ENCODE results near the gene PITPNC1. TPM values are rescaled to one million over a fixed set of nuclear protein-coding genes. Genes with fewer than 3 reads are reported as not detected.

The PITPNC1 gene
- total and polyA plus RNA-seq, 4 donors = 8.0 to 21.1 (median 15.2) TPM

GRCh38 chr17:67449845-67450755 lies 73.0 kb downstream of the PITPNC1 start:
- Histone ChIP-seq H3K4me3 (no peak overlapping the region), H3K27ac (ENCODE audit: low read depth in 1 of 2, low read length in 1 of 2) (no peak overlapping the region), H3K4me1 (ENCODE audit: control insufficient read depth in 5 of 5, insufficient read depth in 5 of 5, low read length in 5 of 5) (peaks cover 0 to 5% (median 0%) of the 10 kb centered on the region in 5 donors), H3K9me3 (ENCODE audit: control insufficient read depth in 4 of 4, insufficient read depth in 3 of 4, low read length in 3 of 4) (no peaks in the 10 kb centered on the region), H3K36me3 (ENCODE audit: control insufficient read depth in 4 of 4, insufficient read depth in 4 of 4, low read length in 4 of 4) (no peaks in the 10 kb centered on the region), H3K27me3 (ENCODE audit: control insufficient read depth in 3 of 3, insufficient read depth in 3 of 3, low read length in 2 of 3) (no peaks in the 10 kb centered on the region), H3K9ac (ENCODE audit: insufficient read depth in 1 of 2, low read length in 2 of 2) (no peak overlapping the region)
- TF ChIP-seq, protein P1, sequence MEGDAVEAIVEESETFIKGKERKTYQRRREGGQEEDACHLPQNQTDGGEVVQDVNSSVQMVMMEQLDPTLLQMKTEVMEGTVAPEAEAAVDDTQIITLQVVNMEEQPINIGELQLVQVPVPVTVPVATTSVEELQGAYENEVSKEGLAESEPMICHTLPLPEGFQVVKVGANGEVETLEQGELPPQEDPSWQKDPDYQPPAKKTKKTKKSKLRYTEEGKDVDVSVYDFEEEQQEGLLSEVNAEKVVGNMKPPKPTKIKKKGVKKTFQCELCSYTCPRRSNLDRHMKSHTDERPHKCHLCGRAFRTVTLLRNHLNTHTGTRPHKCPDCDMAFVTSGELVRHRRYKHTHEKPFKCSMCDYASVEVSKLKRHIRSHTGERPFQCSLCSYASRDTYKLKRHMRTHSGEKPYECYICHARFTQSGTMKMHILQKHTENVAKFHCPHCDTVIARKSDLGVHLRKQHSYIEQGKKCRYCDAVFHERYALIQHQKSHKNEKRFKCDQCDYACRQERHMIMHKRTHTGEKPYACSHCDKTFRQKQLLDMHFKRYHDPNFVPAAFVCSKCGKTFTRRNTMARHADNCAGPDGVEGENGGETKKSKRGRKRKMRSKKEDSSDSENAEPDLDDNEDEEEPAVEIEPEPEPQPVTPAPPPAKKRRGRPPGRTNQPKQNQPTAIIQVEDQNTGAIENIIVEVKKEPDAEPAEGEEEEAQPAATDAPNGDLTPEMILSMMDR (IDR thresholded peaks at IDR 0.05; ENCODE audit: control extremely low read depth, extremely low read depth) = no peak
- 90 to 91% methylated on average over 16 of the region's 16 CpGs for WGBS, 2 donors
- ATAC-seq (ENCODE audit: insufficient read depth, low FRiP score) (no peak), DNase-seq (no peak)

DNA sequence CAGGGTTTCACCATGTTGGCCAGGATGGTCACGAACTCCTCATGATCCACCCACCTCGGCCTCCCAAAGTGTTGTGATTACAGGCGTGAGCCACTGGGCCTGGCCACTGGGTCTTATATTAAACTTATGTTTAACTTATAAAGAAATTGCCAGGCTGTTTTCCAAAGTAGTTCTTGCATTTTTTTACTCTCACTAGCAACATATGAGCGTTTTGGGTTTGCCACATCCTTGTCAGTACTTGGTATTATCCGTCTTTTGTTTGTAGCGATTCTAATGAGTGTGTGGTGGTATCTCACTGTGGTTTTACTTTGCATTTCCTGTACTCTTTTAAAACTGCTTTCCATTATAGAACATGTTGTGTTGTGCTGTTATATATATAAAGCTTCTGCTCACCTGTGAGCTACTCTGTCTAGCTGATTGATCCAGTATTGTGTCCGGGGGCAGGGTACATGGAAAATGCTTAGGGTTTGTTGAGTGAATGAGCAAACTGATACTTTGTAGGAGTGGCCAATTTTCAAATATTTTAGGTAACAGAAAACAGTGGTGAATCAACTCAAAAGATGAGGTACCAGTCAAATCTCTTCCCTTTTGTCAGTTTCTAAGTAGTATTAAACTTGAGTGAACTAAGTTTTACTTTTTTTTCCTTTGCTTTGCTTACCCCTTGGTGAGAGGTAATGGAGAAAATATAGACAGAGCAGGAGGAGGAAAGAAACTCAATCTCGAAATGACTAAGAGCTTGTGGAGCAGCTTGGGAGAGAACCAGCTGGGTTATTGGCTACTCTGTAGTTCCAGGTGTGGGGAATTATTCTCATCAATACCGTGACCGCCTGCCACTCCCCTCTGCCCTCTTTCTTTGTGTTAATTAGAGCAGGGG lies 75.8 kb downstream of the PITPNC1 start:
- Histone ChIP-seq H3K4me1 (ENCODE audit: control insufficient read depth in 5 of 5, insufficient read depth in 5 of 5, low read length in 5 of 5) (peaks cover 0 to 6% (median 0%) of the 10 kb centered on the region in 5 donors), H3K9ac (ENCODE audit: insufficient read depth in 1 of 2, low read length in 2 of 2) (no peak overlapping the region), H3K27ac (ENCODE audit: low read depth in 1 of 2, low read length in 1 of 2) (no peak overlapping the region), H3K36me3 (ENCODE audit: control insufficient read depth in 4 of 4, insufficient read depth in 4 of 4, low read length in 4 of 4) (peaks cover 0 to 2% (median 0%) of the 10 kb centered on the region in 4 donors), H3K27me3 (ENCODE audit: control insufficient read depth in 3 of 3, insufficient read depth in 3 of 3, low read length in 2 of 3) (no peaks in the 10 kb centered on the region), H3K9me3 (ENCODE audit: control insufficient read depth in 4 of 4, insufficient read depth in 3 of 4, low read length in 3 of 4) (peaks cover 0 to 3% (median 0%) of the 10 kb centered on the region in 4 donors), H3K4me3 (no peak overlapping the region)
- ATAC-seq (ENCODE audit: insufficient read depth, low FRiP score) (no peak), DNase-seq (no peak)
- 82 to 87% methylated on average over 10 of the region's 10 CpGs for WGBS, 2 donors
- TF ChIP-seq, protein P1 (IDR thresholded peaks at IDR 0.05; ENCODE audit: control extremely low read depth, extremely low read depth) = no peak

DNA sequence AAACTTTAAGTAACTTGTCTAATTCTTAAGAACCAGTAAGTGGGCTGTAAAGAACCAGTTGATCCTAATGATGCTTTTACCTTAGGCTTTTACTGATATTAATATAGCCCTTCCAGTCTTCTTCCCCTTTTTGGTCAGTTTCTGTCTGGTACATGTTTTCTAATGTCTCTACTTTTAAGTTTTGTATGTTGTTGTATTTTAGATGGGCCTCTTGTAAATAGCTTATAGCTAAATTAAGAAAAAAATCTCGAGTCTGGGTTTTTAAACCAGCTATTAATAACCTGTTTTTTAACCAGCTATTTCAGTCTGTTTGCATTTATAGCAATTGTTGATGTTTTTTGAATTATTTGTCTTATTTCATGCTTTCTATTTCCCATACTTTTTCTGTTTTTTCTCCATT lies 79.0 kb downstream of the PITPNC1 start:
- no peak overlapping the region for H3K4me3 ChIP-seq
- TF ChIP-seq, protein P1 (IDR thresholded peaks at IDR 0.05; ENCODE audit: control extremely low read depth, extremely low read depth) = no peak
- DNase-seq (no peak), ATAC-seq (ENCODE audit: insufficient read depth, low FRiP score) (no peak)
- peaks cover 0 to 4% (median under 1%) of the 10 kb centered on the region in 4 donors for H3K9me3 ChIP-seq (ENCODE audit: control insufficient read depth in 4 of 4, insufficient read depth in 3 of 4, low read length in 3 of 4)
- 66 to 67% methylated on average over 1 of the region's 1 CpG for WGBS, 2 donors
- H3K27ac ChIP-seq (ENCODE audit: low read depth in 1 of 2, low read length in 1 of 2) = no peak overlapping the region
- peaks cover 0 to 2% (median 0%) of the 10 kb centered on the region in 4 donors for H3K36me3 ChIP-seq (ENCODE audit: control insufficient read depth in 4 of 4, insufficient read depth in 4 of 4, low read length in 4 of 4)
- H3K27me3 ChIP-seq (ENCODE audit: control insufficient read depth in 3 of 3, insufficient read depth in 3 of 3, low read length in 2 of 3) = no peaks in the 10 kb centered on the region
- no peak overlapping the region for H3K9ac ChIP-seq (ENCODE audit: insufficient read depth in 1 of 2, low read length in 2 of 2)
- H3K4me1 ChIP-seq (ENCODE audit: control insufficient read depth in 5 of 5, insufficient read depth in 5 of 5, low read length in 5 of 5) = peaks cover 0 to 3% (median 0%) of the 10 kb centered on the region in 5 donors

Measured in lung (tissue), 12 donors.